HepG2 (cell line): ENCODE measurements around the gene ATP5F1E. TPM values are rescaled to one million over a fixed set of nuclear protein-coding genes. Genes with fewer than 3 reads are reported as not detected.

Experiments used
- ATAC-seq: fragments of 200-7000 bp; cut with Tn5 transposase; 3 replicates; pipeline ENCODE4 v1.9.1; 2020; ENCODE audit warnings: mild to moderate bottlenecking, moderate library complexity
- BruUV-seq: library from RNA; stranded (reverse); fragments of 400-500 nt; replicated peaks from 2 replicates; lab custom pipeline; 2021; lab: Mats Ljungman, UMichigan
- CTCF ChIA-PET: fragments of 300-600 bp; formaldehyde crosslinking; extraction: SDS; loops from one replicate; lab custom pipeline; 2021; ENCODE audit warnings: low total read pairs, inconsistent platforms, low intra/inter-chr PET ratio; lab: Yijun Ruan, JAX
- POLR2A ChIA-PET: fragments of 350-600 bp; sonication (Branson Sonifier 250); formaldehyde crosslinking; loops from one replicate; lab custom pipeline; 2020; ENCODE audit warnings: antibody characterized with exemption, inconsistent platforms; lab: Yijun Ruan, JAX
- DNase-seq: peaks from one replicate; pipeline ENCODE4 v3.0.0-alpha.2; 2015; ENCODE audit warnings: low spot score
- FAIRE-seq: peaks from 3 replicates; lab custom pipeline; 2011; peaks lifted over from hg19 to GRCh38; lab: Jason Lieb, UNC
- H2AFZ ChIP-seq: one replicate; pipeline ENCODE4 v1.6.1; 2011; ENCODE audit warnings: low read length, inconsistent platforms
- H3K27ac ChIP-seq: fragments of 300-600 bp; 3 replicates; pipeline ENCODE4 v1.8.0; 2011; ENCODE audit warnings: mixed run types, mild to moderate bottlenecking, mixed read lengths, low read length, inconsistent platforms; ENCODE audit not compliant: insufficient read depth; ENCODE audit errors: extremely low read length
- H3K27me3 ChIP-seq, 2 experiments: fragments of 200-600 bp in 1 of 2; 2 replicates in 1 of 2; 3 replicates in 1 of 2; pipeline versions ENCODE4 v1.6.0 to v1.8.0; 2011; ENCODE audit warnings: low read length in 2 of 2, mild to moderate bottlenecking in 2 of 2, moderate library complexity in 2 of 2, inconsistent platforms in 1 of 2; ENCODE audit not compliant: insufficient read depth in 2 of 2, control insufficient read depth in 1 of 2
- H3K36me3 ChIP-seq, 2 experiments: fragments of 200-600 bp in 1 of 2; replicated peaks in 1 of 2; 2 replicates in 1 of 2; 3 replicates in 1 of 2; pipeline versions ENCODE4 v1.5.1 to v1.8.0; 2011; ENCODE audit warnings: low read length in 2 of 2, inconsistent platforms in 1 of 2; ENCODE audit not compliant: insufficient read depth in 2 of 2, control insufficient read depth in 1 of 2
- H3K4me1 ChIP-seq: 2 replicates; pipeline ENCODE4 v1.5.1; 2012; ENCODE audit warnings: low read length, inconsistent platforms; ENCODE audit not compliant: insufficient read depth
- H3K4me2 ChIP-seq: 2 replicates; pipeline ENCODE4 v1.6.0; 2011; ENCODE audit warnings: low read depth, low read length, inconsistent platforms
- H3K4me3 ChIP-seq, 3 experiments: fragments of 200-600 bp in 1 of 3; sonication (generic), shearing (Covaris generic) in 1 of 3; replicated peaks in 1 of 3; 2 replicates each; pipeline ENCODE4 v1.5.1; 2011 to 2016; ENCODE audit warnings: low read length in 3 of 3, inconsistent platforms in 2 of 3, low read depth in 2 of 3, mild to moderate bottlenecking in 2 of 3, control low read depth in 1 of 3, mixed read lengths in 1 of 3; ENCODE audit not compliant: insufficient read depth in 1 of 3
- H3K79me2 ChIP-seq: one replicate; pipeline ENCODE4 v1.6.1; 2011; ENCODE audit warnings: low read length, inconsistent platforms; ENCODE audit not compliant: insufficient read depth
- H3K9ac ChIP-seq: 2 replicates; pipeline ENCODE4 v1.6.0; 2011; ENCODE audit warnings: mild to moderate bottlenecking, low read depth, low read length, inconsistent platforms; ENCODE audit not compliant: insufficient read depth
- H3K9me3 ChIP-seq: 2 replicates; pipeline ENCODE4 v1.5.1; 2012; ENCODE audit warnings: mild to moderate bottlenecking, low read length
- H4K20me1 ChIP-seq: 2 replicates; pipeline ENCODE4 v1.6.0; 2011; ENCODE audit warnings: inconsistent platforms, mild to moderate bottlenecking, low read length, moderate library complexity; ENCODE audit not compliant: insufficient read depth
- HNF1B ChIP-seq: sonication (generic); formaldehyde crosslinking; IDR thresholded peaks from 2 replicates; pipeline ENCODE4 v1.5.1; 2020; ENCODE audit warnings: mild to moderate bottlenecking, moderate library complexity, missing genetic modification reagents
- NRL ChIP-seq: sonication (generic); formaldehyde crosslinking; IDR thresholded peaks from 2 replicates; pipeline ENCODE4 v1.5.0; 2020; ENCODE audit warnings: missing genetic modification reagents, mild to moderate bottlenecking, moderate library complexity, borderline replicate concordance
- PPARG ChIP-seq: conservative IDR thresholded peaks from 2 replicates; pipeline ENCODE4 v1.6.1; 2016; ENCODE audit warnings: missing biosample characterization, missing genetic modification reagents
- ZBTB40 ChIP-seq, 2 experiments: fragments of 450-650 bp in 1 of 2; sonication (generic) in 1 of 2; formaldehyde crosslinking in 1 of 2; IDR thresholded peaks; 2 replicates each; pipeline versions ENCODE4 v1.6.1 to v1.8.0; 2016 to 2022; ENCODE audit warnings: antibody characterized with exemption in 1 of 2, mild to moderate bottlenecking in 1 of 2, missing genetic modification reagents in 1 of 2
- ZFYVE20 ChIP-seq: sonication (generic); formaldehyde crosslinking; IDR thresholded peaks from 2 replicates; pipeline ENCODE4 v1.8.0; 2023; ENCODE audit warnings: low read depth, mild to moderate bottlenecking, moderate library complexity, missing genetic modification reagents, borderline replicate concordance
- ZMYM2 ChIP-seq: sonication (generic); formaldehyde crosslinking; IDR thresholded peaks from 2 replicates; pipeline ENCODE4 v1.8.0; 2022; ENCODE audit warnings: mild to moderate bottlenecking, missing genetic modification reagents
- ZNF263 ChIP-seq: sonication (generic); formaldehyde crosslinking; IDR thresholded peaks from 2 replicates; pipeline ENCODE4 v1.4.0; 2020; ENCODE audit warnings: missing genetic modification reagents
- ZNF430 ChIP-seq: sonication (generic); formaldehyde crosslinking; IDR thresholded peaks from 2 replicates; pipeline ENCODE4 v1.9.0; 2021; ENCODE audit warnings: mild to moderate bottlenecking, missing genetic modification reagents
- ZNF543 ChIP-seq: sonication (generic); formaldehyde crosslinking; IDR thresholded peaks from 2 replicates; pipeline ENCODE4 v1.4.0; 2020; ENCODE audit warnings: mild to moderate bottlenecking, missing genetic modification reagents
- ZNF713 ChIP-seq: sonication (generic); formaldehyde crosslinking; IDR thresholded peaks from 2 replicates; pipeline ENCODE4 v1.4.0; 2020; ENCODE audit warnings: mild to moderate bottlenecking, missing genetic modification reagents
- ZNF747 ChIP-seq: sonication (generic); formaldehyde crosslinking; IDR thresholded peaks from 2 replicates; pipeline ENCODE4 v1.8.1; 2023; ENCODE audit warnings: missing genetic modification reagents, mild to moderate bottlenecking, borderline replicate concordance
- WGBS: methylation state at CpG from one replicate; pipeline ENCODE4 v1.1.6; 2017; ENCODE audit warnings: low lambda C conversion rate; 5-methylcytosine and 5-hydroxymethylcytosine counted together
- in situ Hi-C: cut with HindIII; loops from 2 replicates; pipeline ENCODE4 v1.10.0; 2017; ENCODE audit warnings: low pct_unique_long_range_greater_than_20kb; ENCODE audit not compliant: extremely low pct_ligation_motif_present
- intact Hi-C: fragments of 100-400 bp; cut with micrococcal nuclease; formaldehyde crosslinking; loops from one replicate; pipeline ENCODE4 v1.10.0; 2022; ENCODE audit not compliant: unreplicated experiment
- polyA plus RNA-seq, 8 experiments: library from polyadenylated mRNA; depleted of rRNA in 3 of 8; stranded (reverse) in 7 of 8; unstranded in 1 of 8; fragments of >200 nt; fragmentation: Illumina TruSeq in 4 of 8; extraction: Trizol in 4 of 8; gene quantifications; 2 replicates each; pipeline versions ENCODE4 v1.2.1 to v1.2.3, GENCODE V29; 2011 to 2016; ENCODE audit warnings: low read depth in 4 of 8, missing spikeins in 1 of 8, mixed read lengths in 1 of 8; ENCODE audit not compliant: insufficient read depth in 1 of 8
- total RNA-seq, 5 experiments: library from RNA; depleted of rRNA; stranded (reverse); fragments of >200 nt; fragmentation: Illumina TruSeq; extraction: Trizol; gene quantifications; 2 replicates each; pipeline ENCODE4 v1.2.3, GENCODE V29; 2016; ENCODE audit warnings: low read depth in 1 of 5

ATP5F1E gene
- total and polyA plus RNA-seq, 2 of the 13 experiments (the other 11 are each of a cell fraction or from before 2014, with no cell fraction given) = 121 to 134 TPM

- Histone ChIP-seq H3K9me3 (no peaks in the 10 kb centered on the region), H4K20me1 (no peaks in the 10 kb centered on the region), H3K4me3 (peak overlapping the region; percentile 12 to 62 (median 47)), H3K4me2 (peak overlapping the region; percentile 66), H3K4me1 (peaks cover 100% of the 10 kb centered on the region), H3K79me2 (peaks cover 15% of the 10 kb centered on the region), H3K9ac (peak overlapping the region; percentile 38; the same call in 1 of the 2 replicates), H3K27me3 (no peaks in the 10 kb centered on the region), H2AFZ (no peak overlapping the region), H3K36me3 (no peaks in the 10 kb centered on the region; a peak in 1 of 5 replicates), H3K27ac (peak overlapping the region; percentile 27)
- intact Hi-C loops = no loop called here
- in situ Hi-C loops = no loop called here
- no TSS peak for BruUV-seq
- DNase-seq (no peak), FAIRE-seq (no peak), ATAC-seq (peak; percentile 2; the same call in 2 of the 3 replicates)
- ChIA-PET CTCF (no interaction called here), POLR2A (interaction anchor here (1.2 to 7.7 kb wide), 2 partner anchors 18 to 29 kb away, joined by 3 to 61 read pairs; partner anchors contain the start of gene ATP5F1E)
- WGBS = 77% methylated on average over 17 of the region's 17 CpGs
- TF ChIP-seq ZFYVE20 (CRISPR knock-in tag) (no peak), ZMYM2 (CRISPR knock-in tag) (peak; percentile 42; the same call in 1 of the 2 replicates), HNF1B (CRISPR knock-in tag) (0 out of 2 replicates have a peak, but pooled peaks have one; percentile 8), ZNF713 (CRISPR knock-in tag) (0 out of 2 replicates have a peak, but pooled peaks have one; percentile 75), PPARG (no peak), NRL (peak; percentile 52), ZBTB40 (IDR thresholded peaks at IDR 0.05) (no peak), ZBTB40 (CRISPR knock-in tag; IDR thresholded peaks at IDR 0.05) (0 out of 2 replicates have a peak, but pooled peaks have one; percentile 30), ZNF543 (no peak), ZNF430 (0 out of 2 replicates have a peak, but pooled peaks have one; percentile 65), ZNF263 (0 out of 2 replicates have a peak, but pooled peaks have one; percentile 15), ZNF747 (peak; percentile 10; the same call in 1 of the 2 replicates)
Observed at GRCh38 chr20:59013031-59013951, 18.8 kb downstream of the ATP5F1E start.
